Limb (tissue), 2 donors: ENCODE measurements around the gene GARRE1.
A peak's percentile ranks its signal among the peaks of the same experiment; 100 is the strongest.
"Not testable (repeated sequence)": the region's sequence is repeated elsewhere in the genome, so short reads cannot be mapped to it uniquely, and the experiment has no call there.

ENCODE experiments used
- DNase-seq, 2 donors: peaks; one replicate each; pipeline ENCODE4 v3.0.0-alpha.2; 2016; ENCODE audit errors: extremely low spot score in 2 of 2

GARRE1 gene, protein sequence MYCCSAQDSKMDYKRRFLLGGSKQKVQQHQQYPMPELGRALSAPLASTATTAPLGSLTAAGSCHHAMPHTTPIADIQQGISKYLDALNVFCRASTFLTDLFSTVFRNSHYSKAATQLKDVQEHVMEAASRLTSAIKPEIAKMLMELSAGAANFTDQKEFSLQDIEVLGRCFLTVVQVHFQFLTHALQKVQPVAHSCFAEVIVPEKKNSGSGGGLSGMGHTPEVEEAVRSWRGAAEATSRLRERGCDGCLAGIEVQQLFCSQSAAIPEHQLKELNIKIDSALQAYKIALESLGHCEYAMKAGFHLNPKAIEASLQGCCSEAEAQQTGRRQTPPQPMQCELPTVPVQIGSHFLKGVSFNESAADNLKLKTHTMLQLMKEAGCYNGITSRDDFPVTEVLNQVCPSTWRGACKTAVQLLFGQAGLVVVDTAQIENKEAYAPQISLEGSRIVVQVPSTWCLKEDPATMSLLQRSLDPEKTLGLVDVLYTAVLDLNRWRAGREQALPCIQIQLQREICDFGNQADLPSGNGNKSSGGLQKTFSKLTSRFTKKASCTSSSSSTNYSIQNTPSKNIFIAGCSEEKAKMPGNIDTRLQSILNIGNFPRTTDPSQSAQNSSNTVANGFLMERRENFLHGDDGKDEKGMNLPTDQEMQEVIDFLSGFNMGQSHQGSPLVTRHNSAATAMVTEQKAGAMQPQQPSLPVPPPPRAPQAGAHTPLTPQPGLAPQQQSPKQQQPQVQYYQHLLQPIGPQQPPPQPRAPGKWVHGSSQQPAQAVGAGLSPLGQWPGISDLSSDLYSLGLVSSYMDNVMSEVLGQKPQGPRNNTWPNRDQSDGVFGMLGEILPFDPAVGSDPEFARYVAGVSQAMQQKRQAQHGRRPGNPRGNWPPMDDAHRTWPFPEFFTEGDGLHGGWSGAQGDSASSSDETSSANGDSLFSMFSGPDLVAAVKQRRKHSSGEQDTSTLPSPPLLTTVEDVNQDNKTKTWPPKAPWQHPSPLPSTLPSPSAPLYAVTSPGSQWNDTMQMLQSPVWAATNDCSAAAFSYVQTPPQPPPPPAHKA (N-terminal part only)

GRCh38 chr19:34254046-34254697 lies at the start of gene GARRE1:
Gene GARRE1 (plus strand): TSS chr19:34254554. CDS start chr19:34300474, 45,920 bp downstream.
- peak; percentile 63 to 95 for DNase-seq

DNA sequence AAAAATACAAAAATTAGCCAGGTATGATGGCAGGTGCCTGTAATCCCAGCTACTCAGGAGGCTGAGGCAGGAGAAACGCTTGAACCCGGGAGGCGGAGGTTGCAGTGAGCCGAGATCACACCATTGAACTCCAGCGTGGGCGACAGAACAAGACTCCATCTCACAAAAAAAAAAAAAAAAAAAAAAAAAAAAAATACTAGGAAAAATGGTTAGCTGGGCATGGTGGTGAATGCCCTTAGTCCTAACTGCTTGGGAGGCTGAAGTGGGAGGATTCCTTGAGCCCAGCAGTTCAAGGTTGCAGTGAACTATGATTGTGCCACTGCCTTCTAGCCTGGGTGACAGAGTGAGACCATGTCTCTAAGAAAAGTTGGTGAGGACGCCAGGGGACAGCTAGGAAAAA lies 49.0 kb upstream of the GARRE1 start:
- DNase-seq = not testable (repeated sequence)

DNA sequence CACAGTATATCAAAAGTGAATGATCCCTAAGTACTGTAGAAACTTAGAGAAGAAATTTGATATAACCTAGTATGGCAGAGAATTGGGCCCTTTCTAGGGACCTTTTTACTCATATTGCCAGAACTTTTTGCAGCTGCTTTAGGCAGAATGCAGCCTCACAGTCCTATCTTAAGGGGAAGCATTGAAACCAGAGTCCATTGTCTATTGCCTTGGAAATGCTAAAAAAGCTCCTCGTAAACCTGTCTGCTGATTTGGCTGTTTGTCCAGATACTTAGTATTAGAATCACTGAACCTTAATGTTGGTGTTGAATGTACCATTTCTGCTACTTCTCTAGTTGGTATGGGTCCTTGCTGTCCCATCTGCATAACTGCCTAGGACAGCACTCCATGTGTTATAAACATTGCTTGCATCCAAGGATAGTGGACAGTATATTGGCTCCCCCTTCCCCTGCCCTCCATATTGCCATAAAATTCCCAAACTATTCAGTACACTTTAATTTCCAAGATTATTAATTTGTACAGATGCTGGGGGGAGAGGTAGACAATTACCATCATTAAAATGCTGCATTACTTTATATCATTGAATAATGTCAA lies 46.0 kb upstream of the GARRE1 start:
- no peak for DNase-seq

GRCh38 chr19:34209726-34210125 lies 44.6 kb upstream of the GARRE1 start:
- no peak for DNase-seq

GRCh38 chr19:34213283-34213682 lies 41.1 kb upstream of the GARRE1 start:
- no peak for DNase-seq

DNA sequence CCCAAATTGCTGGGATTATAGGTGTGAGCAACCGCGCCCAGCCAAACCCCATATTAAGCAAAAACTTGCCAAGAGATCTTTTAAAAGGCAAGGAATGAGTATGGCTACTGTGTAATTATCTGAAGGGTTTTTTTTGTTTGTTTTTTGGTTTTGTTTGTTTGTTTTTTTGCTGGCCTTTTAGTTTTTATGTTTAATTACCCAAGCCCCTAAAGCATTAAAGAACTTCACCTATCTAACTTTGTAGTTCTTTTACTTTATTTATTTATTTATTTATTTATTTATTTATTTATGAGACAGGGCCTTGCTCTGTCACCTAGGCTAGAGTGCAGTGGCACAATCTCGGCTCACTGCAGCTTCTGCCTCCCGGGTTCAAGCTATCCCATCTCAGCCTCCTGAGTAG lies 40.3 kb upstream of the GARRE1 start:
- DNase-seq = no peak

DNA sequence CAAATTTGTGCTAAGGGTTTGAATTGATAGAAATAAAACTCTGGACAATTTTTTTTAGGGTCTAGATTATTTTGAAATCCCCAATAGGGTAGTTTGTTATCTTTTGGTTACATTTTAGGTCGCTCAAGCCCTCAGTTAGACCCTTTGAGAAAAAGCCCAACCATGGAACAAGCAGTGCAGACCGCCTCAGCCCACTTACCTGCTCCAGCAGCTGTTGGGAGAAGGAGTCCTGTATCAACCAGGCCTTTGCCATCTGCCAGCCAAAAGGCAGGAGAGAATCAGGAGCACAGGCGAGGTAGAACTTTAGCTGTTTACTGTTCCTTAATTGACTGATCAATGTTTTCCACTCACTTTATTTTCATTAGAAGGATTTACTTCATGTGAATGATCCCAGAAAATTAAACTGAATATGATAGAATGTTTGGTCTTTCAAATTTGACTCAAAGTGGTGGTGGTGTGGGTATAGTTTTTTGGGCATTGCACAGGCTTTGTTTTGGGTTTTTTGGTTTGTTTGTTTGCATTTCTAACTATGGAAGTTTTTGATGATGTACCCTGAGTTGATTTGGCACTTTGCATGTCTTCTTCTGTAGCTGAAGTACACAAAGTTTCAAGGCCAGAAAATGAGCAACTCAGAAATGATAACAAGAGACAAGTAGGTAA lies 39.2 kb upstream of the GARRE1 start:
- DNase-seq = no peak

DNA sequence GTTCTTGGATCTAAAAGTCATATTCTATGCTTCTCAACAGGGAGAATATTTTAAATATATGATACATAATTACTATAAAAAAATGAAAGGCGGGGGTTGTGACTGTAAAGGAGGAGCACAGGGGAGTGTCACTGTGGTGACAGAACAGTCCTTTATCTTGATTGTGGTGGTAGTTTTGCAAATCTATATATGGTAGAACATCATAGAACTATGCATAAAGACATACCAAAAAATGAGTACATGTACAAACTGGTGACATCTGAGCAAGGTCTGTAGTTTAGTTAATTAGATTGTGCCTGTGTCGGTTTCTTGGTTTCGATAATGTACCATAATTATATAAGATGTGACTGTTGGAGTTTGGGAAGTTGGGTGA lies 38.7 kb upstream of the GARRE1 start:
- no peak for DNase-seq

- not testable (repeated sequence) for DNase-seq
Observed at GRCh38 chr19:34216745-34217219, 37.6 kb upstream of the GARRE1 start.

DNA sequence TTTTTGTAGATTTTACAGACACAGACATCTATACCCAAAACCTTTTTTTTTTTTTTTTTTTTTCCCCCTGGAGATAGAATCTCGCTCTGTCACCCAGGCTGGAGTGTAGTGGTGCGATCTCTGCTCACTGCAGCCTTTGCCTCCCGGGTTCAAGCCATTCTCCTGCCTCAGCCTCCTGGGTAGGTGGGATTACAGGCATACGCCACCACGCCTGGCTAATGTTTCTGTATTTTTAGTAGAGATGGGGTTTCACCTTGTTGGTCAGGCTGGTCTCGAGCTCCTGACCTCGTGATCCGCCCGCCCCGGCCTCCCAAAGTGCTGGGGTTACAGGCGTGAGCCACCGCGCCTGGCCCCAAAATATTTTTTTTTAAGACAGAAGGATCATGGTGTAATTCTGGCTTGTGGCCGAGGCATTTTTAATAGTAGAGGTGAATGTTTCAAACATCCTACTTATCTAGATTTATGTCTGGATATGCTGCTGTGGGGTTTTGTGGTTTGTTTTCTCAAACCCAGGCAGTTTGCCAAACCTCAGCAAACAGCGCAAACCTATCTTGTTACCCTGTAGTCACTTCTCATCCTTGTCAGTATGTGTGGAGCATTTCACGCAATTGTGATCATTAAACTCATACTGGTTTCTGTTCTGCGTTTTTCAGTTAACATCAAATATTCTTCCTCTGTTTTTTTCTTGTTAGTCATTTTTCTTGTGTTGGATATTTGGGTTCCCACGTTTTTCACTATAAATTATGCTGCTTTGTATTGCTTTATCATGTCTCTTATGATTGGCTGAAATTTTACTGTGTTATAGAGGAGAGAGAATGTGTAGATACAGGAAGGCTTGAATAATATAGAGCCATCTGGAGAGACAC lies 36.2 kb upstream of the GARRE1 start:
- peak; percentile 2 to 38 for DNase-seq

GRCh38 chr19:34218818-34219164 lies 35.6 kb upstream of the GARRE1 start:
- DNase-seq = no peak

DNA sequence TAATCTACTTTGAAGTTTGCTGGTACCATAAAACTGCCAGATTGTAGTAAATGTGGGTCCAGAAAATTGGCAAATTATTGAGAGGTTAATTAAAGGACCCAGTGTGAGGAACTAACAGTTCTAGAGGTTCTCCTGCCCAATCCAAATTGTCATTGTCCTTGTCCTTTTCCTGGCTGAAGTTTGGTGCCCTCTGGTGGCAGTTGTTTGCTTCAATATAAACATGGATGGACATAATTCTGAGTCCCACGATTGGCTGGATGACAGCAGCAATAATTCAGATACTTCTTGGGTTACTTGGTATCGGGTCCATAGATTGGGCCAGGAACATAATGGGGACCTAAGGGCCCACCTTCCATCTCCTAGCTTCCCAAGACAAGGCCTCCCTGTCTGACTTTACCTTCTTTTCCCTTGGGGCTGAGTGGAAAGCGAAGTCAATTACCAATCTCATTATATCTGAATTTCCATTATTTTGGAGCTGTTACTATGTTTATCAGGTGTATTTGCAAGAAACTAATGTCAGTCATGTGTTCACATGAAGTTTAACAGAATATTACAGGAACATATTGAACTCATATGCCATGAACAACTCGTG lies 33.8 kb upstream of the GARRE1 start:
- DNase-seq = peak; percentile 8 to 57

- DNase-seq = no peak
Observed at GRCh38 chr19:34222386-34222785, 32.0 kb upstream of the GARRE1 start.

- no peak for DNase-seq
Observed at GRCh38 chr19:34224996-34225658, 29.2 kb upstream of the GARRE1 start.

DNA sequence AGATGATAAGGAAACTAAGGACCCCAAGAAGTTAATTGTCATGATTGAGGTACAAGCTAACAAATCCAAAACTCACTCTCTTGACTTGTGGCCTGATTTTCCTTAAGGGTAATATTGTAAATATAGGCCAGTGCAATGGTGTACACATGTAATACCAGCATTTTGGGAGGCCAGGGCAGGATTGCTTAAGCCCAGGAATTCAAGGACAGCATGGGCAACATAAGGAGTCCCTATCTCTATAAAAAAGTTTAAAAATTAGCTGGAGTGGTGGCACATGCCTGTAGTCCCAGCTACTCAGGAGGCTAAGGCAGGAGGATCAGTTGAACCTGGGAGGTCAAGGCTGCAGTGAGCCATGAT lies 28.7 kb upstream of the GARRE1 start:
- DNase-seq = no peak

DNA sequence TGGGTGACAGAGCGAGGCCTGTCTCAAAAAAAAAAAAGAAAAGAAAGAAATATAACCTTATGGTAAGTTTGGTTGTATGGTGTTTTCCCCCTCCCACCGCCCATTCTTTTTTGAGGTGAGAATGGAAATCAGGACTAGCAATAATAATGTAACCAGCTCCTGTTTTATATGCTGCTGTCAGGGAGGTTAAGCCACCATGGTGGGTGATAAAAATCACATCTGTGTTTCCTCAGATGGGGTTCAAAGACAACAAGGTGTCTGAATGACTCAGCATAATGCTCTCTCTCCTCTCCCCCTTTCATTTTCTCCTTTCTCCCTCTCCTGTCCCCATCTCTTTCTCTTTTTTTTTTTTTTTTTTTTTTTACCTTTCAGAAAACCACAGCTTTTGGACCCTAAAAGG lies 28.3 kb upstream of the GARRE1 start:
- DNase-seq = no peak

DNA sequence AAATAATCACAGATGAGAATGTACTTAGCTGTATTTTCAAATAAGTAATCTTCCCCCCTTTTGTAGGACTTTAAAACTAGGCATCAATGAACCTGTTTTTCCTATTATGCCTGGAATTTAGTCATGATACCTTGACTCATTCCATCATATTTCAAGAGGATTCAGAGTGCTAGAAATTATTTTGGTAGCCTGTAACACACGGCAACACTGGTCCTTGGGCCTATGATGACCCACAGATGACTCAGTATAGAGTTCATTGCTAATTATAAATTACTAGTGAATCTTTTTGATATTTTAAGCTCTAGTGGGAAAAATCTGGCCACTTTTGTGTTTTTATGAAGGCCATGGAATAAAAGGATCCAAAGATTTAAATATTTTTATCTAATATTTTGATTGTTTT lies 26.0 kb upstream of the GARRE1 start:
- no peak for DNase-seq

- DNase-seq = no peak
Observed at GRCh38 chr19:34228762-34229161, 25.6 kb upstream of the GARRE1 start.

DNA sequence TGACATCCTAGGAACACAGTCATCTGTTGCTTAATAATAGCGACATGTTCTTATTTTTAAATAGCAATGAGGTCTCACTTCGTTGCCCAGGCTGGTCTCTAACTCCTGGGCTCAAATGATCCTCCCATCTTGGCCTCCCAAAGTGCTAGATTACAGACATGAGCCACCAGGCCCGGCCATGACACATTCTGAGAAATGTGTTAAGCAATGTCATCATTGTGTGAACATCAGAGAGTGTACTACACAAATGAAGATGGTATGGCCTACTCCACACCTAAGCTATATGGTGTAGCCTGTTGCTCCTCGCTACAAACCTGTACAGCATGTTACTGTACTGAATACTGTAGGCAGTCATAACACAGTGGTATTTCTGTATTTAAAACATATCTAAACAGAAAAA lies 24.6 kb upstream of the GARRE1 start:
- no peak for DNase-seq
